CD4-positive, alpha-beta memory T cell (primary cell): ENCODE measurements around the gene CPSF4L. TPM values are rescaled to one million over a fixed set of nuclear protein-coding genes. Genes with fewer than 3 reads are reported as not detected.
A peak's percentile ranks its signal among the peaks of the same experiment; 100 is the strongest.

Experiments
- CTCF ChIA-PET: fragments of 350-600 bp; sonication (Branson Sonifier 250); formaldehyde crosslinking; loops from one replicate; lab custom pipeline; 2021; ENCODE audit warnings: inconsistent platforms; ENCODE audit not compliant: partially characterized antibody; lab: Charles Lee
- POLR2A ChIA-PET: fragments of 350-600 bp; sonication (Branson Sonifier 250); formaldehyde crosslinking; loops from one replicate; lab custom pipeline; 2021; ENCODE audit not compliant: partially characterized antibody; lab: Charles Lee
- DNase-seq, 5 donors: peaks; one replicate each; pipeline versions ENCODE4 v3.0.0 to v3.0.0-alpha.2; 2020 to 2022; ENCODE audit warnings: mixed read lengths in 1 of 5
- H3K27ac ChIP-seq: one replicate; pipeline ENCODE4 v1.7.0; 2013; ENCODE audit warnings: low read depth, low read length
- H3K27me3 ChIP-seq: 2 replicates; pipeline ENCODE4 v1.7.0; 2013; ENCODE audit warnings: mild to moderate bottlenecking, low read length, moderate library complexity; ENCODE audit not compliant: insufficient read depth
- H3K36me3 ChIP-seq: 2 replicates; pipeline ENCODE4 v1.7.0; 2013; ENCODE audit warnings: mild to moderate bottlenecking, low read length, moderate library complexity; ENCODE audit not compliant: insufficient read depth
- H3K4me1 ChIP-seq: 2 replicates; pipeline ENCODE4 v1.7.0; 2013; ENCODE audit warnings: mild to moderate bottlenecking, low read length, moderate library complexity; ENCODE audit not compliant: insufficient read depth
- H3K4me3 ChIP-seq, 2 donors: one replicate each; pipeline ENCODE4 v1.7.0; 2013; ENCODE audit warnings: low read length in 2 of 2, mild to moderate bottlenecking in 1 of 2
- H3K9me3 ChIP-seq, 2 donors: one replicate each; pipeline ENCODE4 v1.7.0; 2013; ENCODE audit warnings: low read length in 2 of 2, control low read depth in 1 of 2; ENCODE audit not compliant: control insufficient read depth in 1 of 2
- H3K27ac Mint-ChIP-seq, 7 donors: one replicate each; pipeline ENCODE4 v1.8.0; 2020 to 2021; ENCODE audit warnings: mixed read lengths in 7 of 7, mild to moderate bottlenecking in 6 of 7, inconsistent platforms in 3 of 7, moderate library complexity in 3 of 7
- H3K27me3 Mint-ChIP-seq, 2 donors: one replicate each; pipeline ENCODE4 v1.8.0; 2020 to 2021; ENCODE audit warnings: mixed read lengths in 2 of 2
- H3K36me3 Mint-ChIP-seq, 2 donors: one replicate each; pipeline ENCODE4 v1.8.0; 2020 to 2021; ENCODE audit warnings: mixed read lengths in 2 of 2, inconsistent platforms in 1 of 2, mild to moderate bottlenecking in 1 of 2
- H3K4me1 Mint-ChIP-seq, 4 donors: one replicate each; pipeline ENCODE4 v1.8.0; 2020 to 2021; ENCODE audit warnings: mixed read lengths in 4 of 4, mild to moderate bottlenecking in 1 of 4
- H3K4me3 Mint-ChIP-seq, 8 donors: one replicate each; pipeline ENCODE4 v1.8.0; 2020 to 2021; ENCODE audit warnings: mixed read lengths in 8 of 8, mild to moderate bottlenecking in 7 of 8, moderate library complexity in 6 of 8, inconsistent platforms in 3 of 8
- H3K9me3 Mint-ChIP-seq, 8 donors: one replicate each; pipeline ENCODE4 v1.8.0; 2020 to 2021; ENCODE audit warnings: mixed read lengths in 8 of 8, mild to moderate bottlenecking in 5 of 8, inconsistent platforms in 3 of 8, moderate library complexity in 1 of 8
- intact Hi-C: fragments of 100-400 bp; cut with micrococcal nuclease; formaldehyde crosslinking; loops from one replicate; pipeline ENCODE4 v1.15.1; 2023
- polyA plus RNA-seq, 2 donors: library from polyadenylated mRNA; unstranded; fragments of 300-500 nt; fragmentation: Illumina TruSeq; gene quantifications; one replicate each; pipeline ENCODE4 v1.2.3, GENCODE V29; 2021
- total RNA-seq, 2 experiments: library from RNA; stranded (reverse); gene quantifications; one replicate each; pipeline ENCODE4 v1.2.3, GENCODE V29; 2021

CPSF4L gene
- total and polyA plus RNA-seq, 4 experiments from 2014 or later: not detected

- no peaks in the 10 kb centered on the region for H3K4me1 ChIP-seq
- Mint-ChIP-seq H3K4me1 (no peaks in the 10 kb centered on the region), H3K36me3 (peaks cover 8 to 18% of the 10 kb centered on the region in 2 donors), H3K27me3 (no peaks in the 10 kb centered on the region), H3K4me3 (no peak overlapping the region), H3K9me3 (no peaks in the 10 kb centered on the region), H3K27ac (peak overlapping the region in 1 of 7 donors; percentile 5)
- no peaks in the 10 kb centered on the region for H3K27me3 ChIP-seq
- intact Hi-C loops: no loop called here
- DNase-seq: no peak
- no peak overlapping the region for H3K4me3 ChIP-seq
- POLR2A ChIA-PET: interaction anchor here (1.1 to 1.4 kb wide), 2 partner anchors 17 to 523 kb away, joined by 3 to 6 read pairs; a partner anchor contains a TSS
- peaks cover 12% of the 10 kb centered on the region for H3K36me3 ChIP-seq
- CTCF ChIA-PET: interaction anchor here (1.0 to 11.3 kb wide), 9 partner anchors 10 to 525 kb away, joined by 3 to 185 read pairs (median 5); no protein-coding TSS in a partner anchor
- no peak overlapping the region for H3K27ac ChIP-seq
- no peaks in the 10 kb centered on the region for H3K9me3 ChIP-seq
Observed at GRCh38 chr17:73249700-73250099, 12.0 kb downstream of the CPSF4L start.

DNA sequence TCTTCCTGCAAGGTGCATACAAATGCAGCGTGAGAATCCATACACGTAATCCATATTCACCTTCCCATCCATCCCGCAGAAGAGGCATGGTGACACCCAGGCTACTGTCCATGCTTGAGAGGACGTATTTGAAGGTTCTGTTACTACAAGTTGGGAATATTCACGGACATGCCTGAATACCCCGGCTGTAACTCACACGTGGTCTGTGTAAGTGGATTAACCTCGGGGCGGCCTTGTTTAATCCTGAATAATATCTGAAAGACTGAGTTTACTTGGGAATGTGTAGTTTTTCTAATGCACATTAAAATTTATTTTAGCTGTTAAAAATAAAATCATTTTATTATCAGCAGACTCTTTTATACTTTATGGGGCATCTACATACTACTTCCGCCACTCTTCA is 13.1 kb downstream of the CPSF4L start:
- H3K27ac Mint-ChIP-seq: no peak overlapping the region

GRCh38 chr17:73247726-73248125 is 14.0 kb downstream of the CPSF4L start:
- Mint-ChIP-seq H3K27me3 (no peaks in the 10 kb centered on the region), H3K4me1 (no peaks in the 10 kb centered on the region), H3K27ac (no peak overlapping the region), H3K36me3 (peaks cover 9 to 23% of the 10 kb centered on the region in 2 donors), H3K9me3 (no peaks in the 10 kb centered on the region), H3K4me3 (no peak overlapping the region)
- Histone ChIP-seq H3K4me1 (no peaks in the 10 kb centered on the region), H3K27me3 (no peaks in the 10 kb centered on the region), H3K4me3 (no peak overlapping the region), H3K9me3 (no peaks in the 10 kb centered on the region), H3K27ac (no peak overlapping the region), H3K36me3 (peaks cover 12% of the 10 kb centered on the region)
- POLR2A ChIA-PET: interaction anchor here (1.6 kb wide), 1 partner anchor 15 kb away, joined by 3 read pairs; a partner anchor contains a TSS
- intact Hi-C loops: no loop called here
- no peak for DNase-seq
- CTCF ChIA-PET: interaction anchor here (1.2 to 11.3 kb wide), 4 partner anchors 8 to 520 kb away, joined by 3 to 185 read pairs (median 18); no protein-coding TSS in a partner anchor

More for the DNA sequence above, 13.1 kb downstream of the CPSF4L start:
- H3K27me3 ChIP-seq: no peaks in the 10 kb centered on the region
- H3K27me3 Mint-ChIP-seq: no peaks in the 10 kb centered on the region
- no peak for DNase-seq
- H3K9me3 ChIP-seq: no peaks in the 10 kb centered on the region
- H3K36me3 ChIP-seq: peaks cover 12% of the 10 kb centered on the region
- no peaks in the 10 kb centered on the region for H3K4me1 Mint-ChIP-seq
- H3K4me1 ChIP-seq: no peaks in the 10 kb centered on the region
- CTCF ChIA-PET: interaction anchor here (1.2 to 11.3 kb wide), 5 partner anchors 59 to 524 kb away, joined by 3 to 185 read pairs (median 8); no protein-coding TSS in a partner anchor
- intact Hi-C loops: no loop called here
- H3K36me3 Mint-ChIP-seq: peaks cover 8 to 23% of the 10 kb centered on the region in 2 donors
- no peak overlapping the region for H3K4me3 ChIP-seq
- no peak overlapping the region for H3K27ac ChIP-seq
- POLR2A ChIA-PET: interaction anchor here (1.4 to 1.6 kb wide), 2 partner anchors 16 to 522 kb away, joined by 3 read pairs; a partner anchor contains a TSS
- H3K9me3 Mint-ChIP-seq: no peaks in the 10 kb centered on the region
- no peak overlapping the region for H3K4me3 Mint-ChIP-seq

DNA sequence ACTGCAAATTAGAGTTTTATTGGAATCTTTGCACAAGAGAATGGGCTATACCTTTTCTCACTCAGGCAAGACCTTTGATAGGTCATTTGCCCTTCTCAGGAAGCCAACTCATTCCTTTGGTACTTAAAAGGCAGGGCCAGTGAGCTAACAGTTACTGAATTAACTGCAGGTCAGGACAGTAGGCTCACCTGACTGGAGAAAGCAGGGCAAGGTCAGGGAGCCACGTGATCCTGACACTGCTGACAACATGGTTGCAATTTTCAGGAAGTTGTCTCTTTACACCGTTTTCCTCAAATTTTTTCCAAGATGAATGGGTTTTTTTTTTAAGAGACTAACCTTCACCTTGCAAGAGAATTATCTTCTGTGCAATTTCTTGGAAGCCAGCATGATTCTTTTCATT is 21.1 kb downstream of the CPSF4L start:
- H3K4me3 Mint-ChIP-seq: no peak overlapping the region
- no peaks in the 10 kb centered on the region for H3K27me3 Mint-ChIP-seq
- no peaks in the 10 kb centered on the region for H3K9me3 ChIP-seq
- H3K27ac ChIP-seq: no peak overlapping the region
- no peak overlapping the region for H3K27ac Mint-ChIP-seq
- H3K9me3 Mint-ChIP-seq: no peaks in the 10 kb centered on the region
- peaks cover 10 to 28% of the 10 kb centered on the region in 2 donors for H3K36me3 Mint-ChIP-seq
- peaks cover 6% of the 10 kb centered on the region for H3K36me3 ChIP-seq
- DNase-seq: no peak
- H3K4me1 Mint-ChIP-seq: peaks cover 20 to 49% (median 36%) of the 10 kb centered on the region in 4 donors
- intact Hi-C loops: no loop called here
- ChIA-PET POLR2A (no interaction called here), CTCF (no interaction called here)
- peaks cover 33% of the 10 kb centered on the region for H3K4me1 ChIP-seq
- H3K4me3 ChIP-seq: no peak overlapping the region
- H3K27me3 ChIP-seq: no peaks in the 10 kb centered on the region

GRCh38 chr17:73237714-73238113 is 24.0 kb downstream of the CPSF4L start:
- no peak overlapping the region for H3K27ac ChIP-seq
- peak overlapping the region; percentile 21 to 74 (median 47) for H3K4me3 Mint-ChIP-seq
- CTCF ChIA-PET: interaction anchor here (0.7 to 3.7 kb wide), 3 partner anchors 47 to 681 kb away, joined by 3 to 15 read pairs (median 3); no protein-coding TSS in a partner anchor
- H3K9me3 ChIP-seq: no peaks in the 10 kb centered on the region
- peak overlapping the region; percentile 36 to 81 (median 77) for H3K27ac Mint-ChIP-seq
- H3K27me3 ChIP-seq: no peaks in the 10 kb centered on the region
- H3K36me3 Mint-ChIP-seq: peaks cover 13 to 33% of the 10 kb centered on the region in 2 donors
- peaks cover 29 to 65% (median 48%) of the 10 kb centered on the region in 4 donors for H3K4me1 Mint-ChIP-seq
- no peak overlapping the region for H3K4me3 ChIP-seq
- peaks cover 45% of the 10 kb centered on the region for H3K4me1 ChIP-seq
- DNase-seq: peak in 3 of 5 donors; percentile 21 to 31 (median 24)
- POLR2A ChIA-PET: interaction anchor here (0.9 kb wide), 1 partner anchor 510 kb away, joined by 3 read pairs; no protein-coding TSS in a partner anchor
- H3K9me3 Mint-ChIP-seq: no peaks in the 10 kb centered on the region
- no peaks in the 10 kb centered on the region for H3K27me3 Mint-ChIP-seq
- intact Hi-C loops: no loop called here
- peaks cover 3% of the 10 kb centered on the region for H3K36me3 ChIP-seq

- Mint-ChIP-seq H3K4me1 (peaks cover 34 to 80% (median 57%) of the 10 kb centered on the region in 4 donors), H3K27ac (peak overlapping the region in 2 of 7 donors; percentile 3 to 11), H3K36me3 (peaks cover 4 to 36% of the 10 kb centered on the region in 2 donors), H3K4me3 (peak overlapping the region in 3 of 8 donors; percentile 7 to 29 (median 7)), H3K9me3 (no peaks in the 10 kb centered on the region), H3K27me3 (no peaks in the 10 kb centered on the region)
- intact Hi-C loops: no loop called here
- ChIA-PET CTCF (interaction anchor here (3.4 to 3.7 kb wide), 2 partner anchors 21 to 509 kb away, joined by 13 to 15 read pairs; no protein-coding TSS in a partner anchor), POLR2A (interaction anchor here (0.9 to 1.4 kb wide), 2 partner anchors 10 to 43 kb away, joined by 4 read pairs; no protein-coding TSS in a partner anchor)
- H3K4me3 ChIP-seq: no peak overlapping the region
- H3K36me3 ChIP-seq: no peaks in the 10 kb centered on the region
- H3K27ac ChIP-seq: no peak overlapping the region
- DNase-seq: no peak
- H3K27me3 ChIP-seq: no peaks in the 10 kb centered on the region
- H3K9me3 ChIP-seq: no peaks in the 10 kb centered on the region
- H3K4me1 ChIP-seq: peaks cover 54% of the 10 kb centered on the region
Observed at GRCh38 chr17:73234736-73235135, 26.9 kb downstream of the CPSF4L start.
